HG03439 (cell line): ENCODE data around the gene UBE2O.
A peak's percentile ranks its signal among the peaks of the same experiment; 100 is the strongest.
"Not testable (repeated sequence)": the region's sequence is repeated elsewhere in the genome, so short reads cannot be mapped to it uniquely, and the experiment has no call there.

Experiments
- ATAC-seq: cut with Tn5 transposase; IDR thresholded peaks from one replicate; pipeline ENCODE4 v1.9.1; 2021; ENCODE audit warnings: mild to moderate bottlenecking, moderate library complexity; ENCODE audit not compliant: unreplicated experiment

The UBE2O gene

GRCh38 chr17:76354747-76355310, 98.1 kb downstream of the UBE2O start:
- no peak for ATAC-seq

GRCh38 chr17:76354317-76354729, 98.6 kb downstream of the UBE2O start:
- ATAC-seq, result no peak

GRCh38 chr17:76353599-76354316, 99.2 kb downstream of the UBE2O start, which contains the start of gene PRPSAP1:
Gene PRPSAP1 (minus strand): TSS chr17:76353916. CDS start chr17:76353703, 213 bp downstream.
- peak; percentile 86 for ATAC-seq

- peak; percentile 22 for ATAC-seq
Observed at GRCh38 chr17:76353004-76353598, 99.9 kb downstream of the UBE2O start.

GRCh38 chr17:76351526-76352071, 101.4 kb downstream of the UBE2O start:
- no peak for ATAC-seq

- no peak for ATAC-seq
Observed at GRCh38 chr17:76350463-76350862, 102.5 kb downstream of the UBE2O start.

- ATAC-seq, result not testable (repeated sequence)
Observed at GRCh38 chr17:76346936-76347335, 106.0 kb downstream of the UBE2O start.

GRCh38 chr17:76345377-76345974, 107.5 kb downstream of the UBE2O start:
- no peak for ATAC-seq

- ATAC-seq, result no peak
Observed at GRCh38 chr17:76343106-76343505, 109.8 kb downstream of the UBE2O start.

GRCh38 chr17:76341301-76341700, 111.7 kb downstream of the UBE2O start:
- ATAC-seq, result no peak
